ENCODE results near the gene PLPP4. TPM values are rescaled to one million over a fixed set of nuclear protein-coding genes. Genes with fewer than 3 reads are reported as not detected.

PLPP4 gene
- total and polyA plus RNA-seq, 10 of the 15 experiments (the other 5 are each of a cell fraction or from before 2014, with no cell fraction given) = 0.08 to 3.1 (median 0.26) TPM; not detected in 3

GRCh38 chr10:120632942-120633341 is 175.9 kb downstream of the PLPP4 start:
- WGBS (ENCODE audit: insufficient coverage, insufficient replicate concordance, low lambda C conversion rate, missing lambda C conversion rate) = 0% methylated on average over 3 of the region's 3 CpGs
- ChIA-PET CTCF (no interaction called here), RAD21 (ENCODE audit: unreplicated experiment) (no interaction called here), POLR2A (no interaction called here), SMC1A (ENCODE audit: uncharacterized antibody, unreplicated experiment) (no interaction called here)
- FAIRE-seq (no peak), ATAC-seq (no peak), DNase-seq (ENCODE audit: low read depth, low spot score) (no peak)
- Histone ChIP-seq H3K9me3 (replicated peaks; ENCODE audit: control insufficient read depth, insufficient read depth, low read length) (no peaks in the 10 kb centered on the region), H3K4me2 (ENCODE audit: control insufficient read depth, insufficient read depth) (no peak overlapping the region), H2AFZ (ENCODE audit: control insufficient read depth, low read depth, low read length) (no peak overlapping the region), H3K27ac (ENCODE audit: control insufficient read depth, insufficient read depth) (no peak overlapping the region), H3K36me3 (ENCODE audit: control insufficient read depth in 2 of 2, insufficient read depth in 2 of 2, low read length in 1 of 2) (no peaks in the 10 kb centered on the region), H4K20me1 (ENCODE audit: control insufficient read depth, insufficient read depth) (no peaks in the 10 kb centered on the region), H3K27me3 (replicated peaks in 1 of 2; ENCODE audit: control insufficient read depth in 2 of 2, insufficient read depth in 2 of 2, low read length in 1 of 2) (no peaks in the 10 kb centered on the region; a peak in 2 of 4 replicates), H3K9ac (ENCODE audit: control insufficient read depth, insufficient read depth, low read length) (no peak overlapping the region), H3K4me1 (ENCODE audit: control insufficient read depth, insufficient read depth, low read length) (no peaks in the 10 kb centered on the region), H3K79me2 (ENCODE audit: control insufficient read depth, insufficient read depth, low read length) (no peaks in the 10 kb centered on the region), H3K4me3 (no peak overlapping the region)
- in situ Hi-C loops (cut with MboI) (no loop called here), intact Hi-C loops (cut with micrococcal nuclease; ENCODE audit: unreplicated experiment) (no loop called here)
- no TSS peak for BruUV-seq (replicated peaks)
- TF ChIP-seq YBX1 (IDR thresholded peaks at IDR 0.05) (no peak), SP1 (IDR thresholded peaks at IDR 0.05; ENCODE audit: low read depth, low read length) (no peak), ASH2L (IDR thresholded peaks at IDR 0.05; ENCODE audit: borderline replicate concordance, low read depth) (no peak), BCL11A (IDR thresholded peaks at IDR 0.05; ENCODE audit: low read depth, low read length) (no peak), FOXM1 (IDR thresholded peaks at IDR 0.05; ENCODE audit: low read depth, low read length) (no peak), CBX5 (IDR thresholded peaks at IDR 0.05; ENCODE audit: low read depth) (no peak), MTA2 (IDR thresholded peaks at IDR 0.05; ENCODE audit: low read depth) (no peak)

DNA sequence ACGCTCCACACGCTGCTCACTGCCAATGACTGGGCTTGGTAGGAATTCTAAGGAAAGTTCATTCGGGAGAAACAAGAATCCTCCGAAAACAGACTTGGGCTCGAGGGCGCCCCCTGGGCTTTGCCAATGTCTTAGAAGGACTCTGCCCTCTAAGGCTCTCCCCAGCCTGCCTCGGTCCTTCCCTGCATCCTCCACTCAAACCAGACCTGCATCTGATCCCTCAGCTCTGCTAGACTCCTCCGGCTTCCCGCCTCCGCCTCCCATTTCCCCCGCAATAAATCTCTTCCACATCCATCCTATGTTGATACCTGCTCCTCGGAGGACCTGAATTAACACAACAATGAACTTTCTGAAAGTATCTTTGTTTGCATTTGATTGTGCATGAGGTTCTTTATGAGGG is 177.6 kb downstream of the PLPP4 start:
- no peak overlapping the region for H3K4me3 ChIP-seq
- H3K27me3 ChIP-seq (replicated peaks in 1 of 2; ENCODE audit: control insufficient read depth in 2 of 2, insufficient read depth in 2 of 2, low read length in 1 of 2) = no peaks in the 10 kb centered on the region
- no peak for FAIRE-seq
- POLR2A ChIA-PET = no interaction called here
- intact Hi-C loops (cut with micrococcal nuclease; ENCODE audit: unreplicated experiment) = no loop called here
- no peak overlapping the region for H3K27ac ChIP-seq (ENCODE audit: control insufficient read depth, insufficient read depth)
- H4K20me1 ChIP-seq (ENCODE audit: control insufficient read depth, insufficient read depth) = no peaks in the 10 kb centered on the region
- ATAC-seq = no peak
- H3K4me2 ChIP-seq (ENCODE audit: control insufficient read depth, insufficient read depth) = no peak overlapping the region
- CTCF ChIA-PET = interaction anchor here (1.7 kb wide), 1 partner anchor 211 kb away, joined by 10 read pairs; no protein-coding TSS in a partner anchor
- RAD21 ChIA-PET (ENCODE audit: unreplicated experiment) = no interaction called here
- WGBS (ENCODE audit: insufficient coverage, insufficient replicate concordance, low lambda C conversion rate, missing lambda C conversion rate) = 29% methylated on average over 12 of the region's 12 CpGs
- H3K9me3 ChIP-seq (replicated peaks; ENCODE audit: control insufficient read depth, insufficient read depth, low read length) = no peaks in the 10 kb centered on the region
- DNase-seq (ENCODE audit: low read depth, low spot score) = no peak
- H3K79me2 ChIP-seq (ENCODE audit: control insufficient read depth, insufficient read depth, low read length) = no peaks in the 10 kb centered on the region
- no peaks in the 10 kb centered on the region for H3K36me3 ChIP-seq (ENCODE audit: control insufficient read depth in 2 of 2, insufficient read depth in 2 of 2, low read length in 1 of 2)
- H2AFZ ChIP-seq (ENCODE audit: control insufficient read depth, low read depth, low read length) = no peak overlapping the region
- SMC1A ChIA-PET (ENCODE audit: uncharacterized antibody, unreplicated experiment) = interaction anchor here (0.7 to 1.1 kb wide), 2 partner anchors 48 to 224 kb away, joined by 3 read pairs; no protein-coding TSS in a partner anchor
- TF ChIP-seq, protein P1, sequence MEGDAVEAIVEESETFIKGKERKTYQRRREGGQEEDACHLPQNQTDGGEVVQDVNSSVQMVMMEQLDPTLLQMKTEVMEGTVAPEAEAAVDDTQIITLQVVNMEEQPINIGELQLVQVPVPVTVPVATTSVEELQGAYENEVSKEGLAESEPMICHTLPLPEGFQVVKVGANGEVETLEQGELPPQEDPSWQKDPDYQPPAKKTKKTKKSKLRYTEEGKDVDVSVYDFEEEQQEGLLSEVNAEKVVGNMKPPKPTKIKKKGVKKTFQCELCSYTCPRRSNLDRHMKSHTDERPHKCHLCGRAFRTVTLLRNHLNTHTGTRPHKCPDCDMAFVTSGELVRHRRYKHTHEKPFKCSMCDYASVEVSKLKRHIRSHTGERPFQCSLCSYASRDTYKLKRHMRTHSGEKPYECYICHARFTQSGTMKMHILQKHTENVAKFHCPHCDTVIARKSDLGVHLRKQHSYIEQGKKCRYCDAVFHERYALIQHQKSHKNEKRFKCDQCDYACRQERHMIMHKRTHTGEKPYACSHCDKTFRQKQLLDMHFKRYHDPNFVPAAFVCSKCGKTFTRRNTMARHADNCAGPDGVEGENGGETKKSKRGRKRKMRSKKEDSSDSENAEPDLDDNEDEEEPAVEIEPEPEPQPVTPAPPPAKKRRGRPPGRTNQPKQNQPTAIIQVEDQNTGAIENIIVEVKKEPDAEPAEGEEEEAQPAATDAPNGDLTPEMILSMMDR (IDR thresholded peaks at IDR 0.05 in 2 of 3, conservative IDR thresholded peaks at IDR 0.05 in 1 of 3; ENCODE audit: control insufficient read depth in 2 of 3, extremely low read depth in 1 of 3, insufficient read depth in 1 of 3, low read depth in 3 of 3, low read length in 3 of 3) = peak; percentile 3 to 17 (median 15); a peak in 1 of 6 replicates
- no peak for TF ChIP-seq CHD1 (IDR thresholded peaks at IDR 0.05; ENCODE audit: low read depth, low read length)
- H3K4me1 ChIP-seq (ENCODE audit: control insufficient read depth, insufficient read depth, low read length) = no peaks in the 10 kb centered on the region
- H3K9ac ChIP-seq (ENCODE audit: control insufficient read depth, insufficient read depth, low read length) = no peak overlapping the region
- BruUV-seq (replicated peaks) = no TSS peak
- in situ Hi-C loops (cut with MboI) = no loop called here

Data from GM12878 (cell line).